Adrenal gland (tissue), 5 donors: ENCODE results near the gene TMEM63A.

Experiments used
- POLR2A ChIP-seq, 2 donors: fragments of 450-650 bp; IDR thresholded peaks; one replicate each; pipeline ENCODE4 v1.6.1; 2017; ENCODE audit warnings: antibody characterized with exemption in 2 of 2, mild to moderate bottlenecking in 2 of 2, moderate library complexity in 1 of 2
- TF ChIP-seq, protein P1 (sequence below), 6 experiments: fragments of 450-650 bp in 4 of 6; fragments of 200-600 bp in 2 of 6; sonication (generic) in 1 of 6; IDR thresholded peaks; 1 replicate in 5 of 6; 2 replicates in 1 of 6; pipeline versions ENCODE4 v1.5.1 to v1.8.0; 2016 to 2021; ENCODE audit warnings: antibody characterized with exemption in 6 of 6, mild to moderate bottlenecking in 2 of 6, moderate library complexity in 1 of 6
- donor health status: DM: no; HTN: no; CAD: no.

DNA sequence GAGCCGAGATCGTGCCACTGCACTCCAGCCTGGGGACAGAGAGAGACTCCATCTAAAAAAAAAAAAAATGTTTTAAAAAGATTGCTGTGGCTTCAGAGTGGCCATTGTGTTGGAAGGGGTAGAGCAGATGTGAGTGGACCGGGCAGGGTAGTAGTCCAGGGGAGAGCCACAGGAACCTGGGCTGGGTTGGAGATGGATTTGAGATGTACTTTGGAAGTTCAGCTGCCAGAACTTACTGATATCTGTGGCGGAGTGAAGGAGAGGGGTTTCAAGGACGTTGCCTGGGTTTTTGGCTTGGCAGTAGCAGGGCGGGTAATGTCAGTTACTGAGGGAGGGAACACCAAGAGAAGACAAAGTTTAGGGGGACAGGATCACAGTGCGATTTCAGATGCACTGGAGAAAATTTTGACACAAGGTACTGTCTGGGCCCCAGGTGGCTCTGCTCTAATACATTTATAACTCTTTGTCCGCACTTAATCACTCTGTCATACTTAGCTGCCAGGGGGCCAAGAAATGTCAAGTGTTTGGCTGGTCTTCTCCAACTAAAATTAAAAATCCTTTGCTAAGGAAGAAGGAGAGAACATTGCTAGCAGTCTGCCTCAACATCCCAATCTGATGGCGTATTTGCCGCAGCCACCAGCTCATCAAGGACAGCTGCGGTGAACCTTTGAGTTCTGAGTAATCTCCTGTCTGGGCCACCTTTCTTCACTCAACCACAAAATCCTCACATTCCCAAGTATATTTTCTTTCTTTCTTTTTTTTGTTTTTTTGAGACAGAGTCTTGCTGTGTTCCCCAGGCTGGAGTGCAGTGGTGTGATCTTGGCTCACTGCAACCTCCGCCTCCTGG lies 62.6 kb downstream of the TMEM63A start:
- TF ChIP-seq, protein P1, sequence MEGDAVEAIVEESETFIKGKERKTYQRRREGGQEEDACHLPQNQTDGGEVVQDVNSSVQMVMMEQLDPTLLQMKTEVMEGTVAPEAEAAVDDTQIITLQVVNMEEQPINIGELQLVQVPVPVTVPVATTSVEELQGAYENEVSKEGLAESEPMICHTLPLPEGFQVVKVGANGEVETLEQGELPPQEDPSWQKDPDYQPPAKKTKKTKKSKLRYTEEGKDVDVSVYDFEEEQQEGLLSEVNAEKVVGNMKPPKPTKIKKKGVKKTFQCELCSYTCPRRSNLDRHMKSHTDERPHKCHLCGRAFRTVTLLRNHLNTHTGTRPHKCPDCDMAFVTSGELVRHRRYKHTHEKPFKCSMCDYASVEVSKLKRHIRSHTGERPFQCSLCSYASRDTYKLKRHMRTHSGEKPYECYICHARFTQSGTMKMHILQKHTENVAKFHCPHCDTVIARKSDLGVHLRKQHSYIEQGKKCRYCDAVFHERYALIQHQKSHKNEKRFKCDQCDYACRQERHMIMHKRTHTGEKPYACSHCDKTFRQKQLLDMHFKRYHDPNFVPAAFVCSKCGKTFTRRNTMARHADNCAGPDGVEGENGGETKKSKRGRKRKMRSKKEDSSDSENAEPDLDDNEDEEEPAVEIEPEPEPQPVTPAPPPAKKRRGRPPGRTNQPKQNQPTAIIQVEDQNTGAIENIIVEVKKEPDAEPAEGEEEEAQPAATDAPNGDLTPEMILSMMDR (IDR thresholded peaks at IDR 0.05): no peak
- TF ChIP-seq POLR2A (IDR thresholded peaks at IDR 0.05): peak in 1 of 2 donors; percentile 41
